Spleen (tissue), 7 donors: Measurements from ENCODE around the gene GRK7.

ENCODE experiments used
- POLR2A ChIP-seq, 3 donors: fragments of 450-650 bp; IDR thresholded peaks; one replicate each; pipeline ENCODE4 v1.5.1; 2017; ENCODE audit warnings: antibody characterized with exemption in 3 of 3, mild to moderate bottlenecking in 1 of 3
- POLR2AphosphoS5 ChIP-seq, 3 donors: sonication (generic); formaldehyde crosslinking; IDR thresholded peaks; one replicate each; pipeline ENCODE4 v1.5.1; 2017; ENCODE audit warnings: antibody characterized with exemption in 3 of 3
- TF ChIP-seq, protein P1 (sequence below), 11 experiments: fragments of 200-600 bp in 7 of 11; fragments of 450-650 bp in 4 of 11; sonication (generic) in 4 of 11; IDR thresholded peaks in 8 of 11; conservative IDR thresholded peaks in 3 of 11; 1 replicate in 7 of 11; 2 replicates in 4 of 11; pipeline versions ENCODE4 v1.4.0 to v1.8.0; 2016 to 2021; ENCODE audit warnings: antibody characterized with exemption in 11 of 11, inconsistent platforms in 4 of 11, mild to moderate bottlenecking in 1 of 11
- donor health status: DM: no; HTN: no; CAD: no; lungs with moderate emphysema.
- donor health status: DM: no; HTN: no; CAD: no.
- donor health status: DM: no; HTN: no; CAD: no.

DNA sequence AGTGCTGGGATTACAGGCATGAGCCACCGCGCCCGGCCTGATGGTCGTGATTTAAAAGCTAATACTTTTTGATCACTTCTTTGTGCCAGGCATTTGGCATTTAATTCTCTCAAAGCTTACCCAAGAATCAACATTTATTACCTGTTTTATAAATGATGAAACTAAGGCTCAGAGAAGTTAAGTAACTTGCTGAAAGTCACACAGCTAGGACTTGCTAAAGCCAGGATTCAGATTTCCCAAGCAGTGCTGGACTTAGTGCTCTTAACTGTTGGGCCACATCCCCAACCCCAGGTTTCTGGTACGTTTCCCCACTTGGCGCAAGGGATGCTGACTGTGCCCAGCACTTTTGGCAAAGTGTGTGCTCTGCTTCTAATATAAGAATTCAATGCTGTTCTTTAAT, 10.5 kb downstream of the GRK7 start:
- TF ChIP-seq, protein P1, sequence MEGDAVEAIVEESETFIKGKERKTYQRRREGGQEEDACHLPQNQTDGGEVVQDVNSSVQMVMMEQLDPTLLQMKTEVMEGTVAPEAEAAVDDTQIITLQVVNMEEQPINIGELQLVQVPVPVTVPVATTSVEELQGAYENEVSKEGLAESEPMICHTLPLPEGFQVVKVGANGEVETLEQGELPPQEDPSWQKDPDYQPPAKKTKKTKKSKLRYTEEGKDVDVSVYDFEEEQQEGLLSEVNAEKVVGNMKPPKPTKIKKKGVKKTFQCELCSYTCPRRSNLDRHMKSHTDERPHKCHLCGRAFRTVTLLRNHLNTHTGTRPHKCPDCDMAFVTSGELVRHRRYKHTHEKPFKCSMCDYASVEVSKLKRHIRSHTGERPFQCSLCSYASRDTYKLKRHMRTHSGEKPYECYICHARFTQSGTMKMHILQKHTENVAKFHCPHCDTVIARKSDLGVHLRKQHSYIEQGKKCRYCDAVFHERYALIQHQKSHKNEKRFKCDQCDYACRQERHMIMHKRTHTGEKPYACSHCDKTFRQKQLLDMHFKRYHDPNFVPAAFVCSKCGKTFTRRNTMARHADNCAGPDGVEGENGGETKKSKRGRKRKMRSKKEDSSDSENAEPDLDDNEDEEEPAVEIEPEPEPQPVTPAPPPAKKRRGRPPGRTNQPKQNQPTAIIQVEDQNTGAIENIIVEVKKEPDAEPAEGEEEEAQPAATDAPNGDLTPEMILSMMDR (IDR thresholded peaks at IDR 0.05 in 8 of 11, conservative IDR thresholded peaks at IDR 0.05 in 3 of 11), result no peak
- TF ChIP-seq POLR2AphosphoS5 (IDR thresholded peaks at IDR 0.05) (no peak), POLR2A (IDR thresholded peaks at IDR 0.05) (no peak)
